ENCODE data around the gene FAM229B.
A peak's percentile ranks its signal among the peaks of the same experiment; 100 is the strongest.
"Not testable (repeated sequence)": the region's sequence is repeated elsewhere in the genome, so short reads cannot be mapped to it uniquely, and the experiment has no call there.

The FAM229B gene

GRCh38 chr6:112087136-112087911 is at the start of gene FAM229B, which contains the start of gene TUBE1:
Gene FAM229B, plus strand, starts transcription at chr6:112087591. Its CDS starts 11,693 bp downstream, at chr6:112099284.
Gene TUBE1, minus strand, starts transcription at chr6:112087482. Its CDS starts 48 bp downstream, at chr6:112087434.
- peak; percentile 90 for DNase-seq

GRCh38 chr6:112037783-112038216 is 49.6 kb upstream of the FAM229B start:
- no peak for DNase-seq

- no peak for DNase-seq
These were observed 49.1 kb upstream of the FAM229B start for GRCh38 chr6:112038268-112038667.

GRCh38 chr6:112038756-112039430 is 48.5 kb upstream of the FAM229B start:
- DNase-seq = no peak

- no peak for DNase-seq
These were observed 48.0 kb upstream of the FAM229B start for GRCh38 chr6:112039431-112039770.

- DNase-seq = no peak
These were observed 46.4 kb upstream of the FAM229B start for GRCh38 chr6:112040956-112041355.

GRCh38 chr6:112041535-112041934 is 45.9 kb upstream of the FAM229B start:
- DNase-seq = no peak

- DNase-seq = peak; percentile 89
These were observed 44.1 kb upstream of the FAM229B start for GRCh38 chr6:112043032-112044007.

GRCh38 chr6:112044196-112044595 is 43.2 kb upstream of the FAM229B start:
- DNase-seq = no peak

GRCh38 chr6:112044856-112045255 is 42.5 kb upstream of the FAM229B start:
- no peak for DNase-seq

GRCh38 chr6:112047523-112047922 is 39.9 kb upstream of the FAM229B start:
- DNase-seq = not testable (repeated sequence)

- no peak for DNase-seq
These were observed 38.2 kb upstream of the FAM229B start for GRCh38 chr6:112049026-112049799.

- DNase-seq = no peak
These were observed 37.4 kb upstream of the FAM229B start for GRCh38 chr6:112049996-112050395.

GRCh38 chr6:112050429-112050828 is 37.0 kb upstream of the FAM229B start:
- DNase-seq = no peak

GRCh38 chr6:112051251-112051740 is 36.1 kb upstream of the FAM229B start:
- not testable (repeated sequence) for DNase-seq

GRCh38 chr6:112054001-112054400 is 33.4 kb upstream of the FAM229B start, which contains the start of gene CCN6:
Gene CCN6, plus strand, starts transcription at chr6:112054104. Its CDS starts 254 bp downstream, at chr6:112054358.
- no peak for DNase-seq

- no peak for DNase-seq
These were observed 32.7 kb upstream of the FAM229B start for GRCh38 chr6:112054555-112055190.

GRCh38 chr6:112058243-112059032 is 29.0 kb upstream of the FAM229B start:
- no peak for DNase-seq

GRCh38 chr6:112061605-112062004 is 25.8 kb upstream of the FAM229B start:
- DNase-seq = no peak

GRCh38 chr6:112062966-112063365 is 24.4 kb upstream of the FAM229B start:
- no peak for DNase-seq

Data from activated naive CD4-positive, alpha-beta T cell treated with anti-CD3 and anti-CD28 coated beads, Interleukin-2, amount 50 U/mL, for 16 hours (primary cell).